HCT116 (cell line): ENCODE measurements around the gene TAF1D. TPM values are rescaled to one million over a fixed set of nuclear protein-coding genes. Genes with fewer than 3 reads are reported as not detected.

Experiments
- ATAC-seq: fragments of 200-7000 bp; cut with Tn5 transposase; 2 replicates; pipeline ENCODE4 v1.9.1; 2020; ENCODE audit warnings: mild to moderate bottlenecking, moderate library complexity
- BruUV-seq: library from RNA; stranded (reverse); fragments of 400-500 nt; replicated peaks from 2 replicates; lab custom pipeline; 2021; lab: Mats Ljungman, UMichigan
- CTCF ChIA-PET: fragments of 300-600 bp; sonication (Branson Sonifier 250); formaldehyde crosslinking; loops from one replicate; lab custom pipeline; 2021; ENCODE audit warnings: antibody characterized with exemption; lab: Charles Lee
- POLR2A ChIA-PET: fragments of 300-600, 350-600 bp; sonication (Branson Sonifier 250); formaldehyde crosslinking; loops from one replicate; lab custom pipeline; 2021; ENCODE audit warnings: antibody characterized with exemption; lab: Charles Lee
- RAD21 ChIA-PET, 2 experiments: fragments of 300-600 bp; sonication (Branson Sonifier 250); formaldehyde crosslinking; loops; one replicate each; lab custom pipeline; 2023; ENCODE audit warnings: low total read pairs in 2 of 2; ENCODE audit not compliant: uncharacterized antibody in 2 of 2, unreplicated experiment in 2 of 2, low non-redundant PET in 1 of 2; lab: Charles Lee
- DNase-seq: peaks from one replicate; pipeline ENCODE4 v3.0.0-alpha.2; 2010; ENCODE audit warnings: low read depth, low spot score
- H2AFZ ChIP-seq: fragments of 200-600 bp; shearing (Covaris generic), sonication (generic); 2 replicates; pipeline ENCODE4 v1.6.1; 2017; ENCODE audit warnings: low read depth, mixed run types, mixed read lengths, antibody characterized with exemption, low read length; ENCODE audit not compliant: poor library complexity, severe bottlenecking
- H3K27ac ChIP-seq: 2 replicates; pipeline ENCODE4 v1.5.1; 2012; ENCODE audit warnings: low read depth, low read length
- H3K27me3 ChIP-seq: fragments of 200-600 bp; sonication (generic); 2 replicates; pipeline ENCODE4 v1.6.1; 2016; ENCODE audit warnings: mixed run types, low read length, mixed read lengths; ENCODE audit not compliant: insufficient read depth
- H3K36me3 ChIP-seq, 2 experiments: fragments of 200-500 bp in 1 of 2; fragments of 200-600 bp in 1 of 2; sonication (Bioruptor generic) in 1 of 2; sonication (generic) in 1 of 2; 2 replicates each; pipeline versions ENCODE4 v1.5.1 to v1.6.1; 2014 to 2016; ENCODE audit warnings: low read length in 2 of 2, inconsistent platforms in 1 of 2, mixed read lengths in 1 of 2, mixed run types in 1 of 2; ENCODE audit not compliant: insufficient read depth in 2 of 2, control insufficient read depth in 1 of 2
- H3K4me1 ChIP-seq, 2 experiments: fragments of 200-600 bp in 1 of 2; sonication (generic) in 1 of 2; 2 replicates each; pipeline versions ENCODE4 v1.5.1 to v1.6.1; 2012 to 2017; ENCODE audit warnings: low read length in 2 of 2, inconsistent platforms in 1 of 2, mild to moderate bottlenecking in 1 of 2, mixed read lengths in 1 of 2, mixed run types in 1 of 2, moderate library complexity in 1 of 2; ENCODE audit not compliant: insufficient read depth in 2 of 2, control insufficient read depth in 1 of 2
- H3K4me2 ChIP-seq: fragments of 200-600 bp; sonication (generic); 2 replicates; pipeline ENCODE4 v1.6.1; 2017; ENCODE audit warnings: mixed run types, low read length, mixed read lengths
- H3K4me3 ChIP-seq, 2 experiments: fragments of 200-600 bp in 1 of 2; sonication (generic) in 1 of 2; replicated peaks in 1 of 2; 2 replicates each; pipeline ENCODE4 v1.5.1; 2011 to 2016; ENCODE audit warnings: low read length in 2 of 2, control low read depth in 1 of 2, low read depth in 1 of 2, mild to moderate bottlenecking in 1 of 2, mixed read lengths in 1 of 2, mixed run types in 1 of 2
- H3K79me2 ChIP-seq: fragments of 200-600 bp; sonication (generic); 2 replicates; pipeline ENCODE4 v1.6.1; 2017; ENCODE audit warnings: mild to moderate bottlenecking, mixed run types, low read length, moderate library complexity, mixed read lengths; ENCODE audit not compliant: insufficient read depth
- H3K9ac ChIP-seq: fragments of 200-600 bp; sonication (generic); 2 replicates; pipeline ENCODE4 v1.6.1; 2016; ENCODE audit warnings: low read length, mixed read lengths
- H3K9me2 ChIP-seq: fragments of 200-600 bp; sonication (generic), shearing (Covaris generic); 2 replicates; pipeline ENCODE4 v1.6.1; 2017; ENCODE audit warnings: mixed run types, mild to moderate bottlenecking, moderate library complexity; ENCODE audit not compliant: insufficient read depth
- H3K9me3 ChIP-seq, 2 experiments: fragments of 200-500 bp in 1 of 2; fragments of 200-600 bp in 1 of 2; sonication (Bioruptor generic) in 1 of 2; sonication (generic) in 1 of 2; 2 replicates each; pipeline ENCODE4 v1.6.1; 2014 to 2017; ENCODE audit warnings: low read length in 2 of 2, mixed read lengths in 2 of 2, inconsistent platforms in 1 of 2, low read depth in 1 of 2, mild to moderate bottlenecking in 1 of 2, mixed run types in 1 of 2, moderate library complexity in 1 of 2; ENCODE audit not compliant: control insufficient read depth in 1 of 2, insufficient read depth in 1 of 2
- H4K20me1 ChIP-seq: fragments of 200-600 bp; sonication (generic), shearing (Covaris generic); 2 replicates; pipeline ENCODE4 v1.6.1; 2017; ENCODE audit warnings: mixed run types, mild to moderate bottlenecking, moderate library complexity; ENCODE audit not compliant: insufficient read depth
- CBX3 ChIP-seq: IDR thresholded peaks from 2 replicates; pipeline ENCODE4 v1.6.1; 2012; ENCODE audit warnings: low read depth
- CEBPB ChIP-seq: IDR thresholded peaks from 2 replicates; pipeline ENCODE4 v1.6.1; 2012; ENCODE audit warnings: low read depth
- ELF1 ChIP-seq: IDR thresholded peaks from 2 replicates; pipeline ENCODE4 v1.6.1; 2012; ENCODE audit warnings: low read depth, borderline replicate concordance
- EZH2phosphoT487 ChIP-seq: fragments of 200-600 bp; IDR thresholded peaks from 2 replicates; pipeline ENCODE4 v1.6.1; 2018; ENCODE audit warnings: antibody characterized with exemption, borderline replicate concordance
- JUND ChIP-seq: IDR thresholded peaks from 2 replicates; pipeline ENCODE4 v1.6.1; 2012
- POLR2A ChIP-seq: IDR thresholded peaks from 2 replicates; pipeline ENCODE4 v1.7.0; 2011; ENCODE audit warnings: borderline replicate concordance; ENCODE audit not compliant: insufficient read depth, insufficient read length; ENCODE audit errors: extremely low read depth
- POLR2AphosphoS5 ChIP-seq: IDR thresholded peaks from 2 replicates; pipeline ENCODE4 v1.6.1; 2011; ENCODE audit warnings: mild to moderate bottlenecking, low read depth, low read length, moderate library complexity
- SIN3A ChIP-seq: IDR thresholded peaks from 2 replicates; pipeline ENCODE4 v1.6.1; 2012; ENCODE audit warnings: low read depth
- SP1 ChIP-seq: IDR thresholded peaks from 2 replicates; pipeline ENCODE4 v1.6.1; 2012; ENCODE audit warnings: low read depth
- TCF7L2 ChIP-seq: IDR thresholded peaks from 2 replicates; pipeline ENCODE4 v1.7.0; 2011; ENCODE audit warnings: borderline replicate concordance, inconsistent platforms; ENCODE audit not compliant: insufficient read depth, insufficient read length; ENCODE audit errors: extremely low read depth
- intact Hi-C: fragments of 100-400 bp; cut with micrococcal nuclease; formaldehyde crosslinking; loops from 2 replicates; pipeline ENCODE4 v1.10.0; 2022
- total RNA-seq: library from RNA; stranded (reverse); gene quantifications from one replicate; pipeline ENCODE4 v1.2.1, GENCODE V29; 2021; ENCODE audit not compliant: unreplicated experiment
- TF ChIP-seq, protein P1 (sequence below), 3 experiments: fragments of 200-600 bp in 1 of 3; sonication (generic) in 1 of 3; IDR thresholded peaks in 2 of 3; conservative IDR thresholded peaks in 1 of 3; 2 replicates each; pipeline ENCODE4 v1.5.1; 2012 to 2017; ENCODE audit warnings: low read depth in 2 of 3, low read length in 2 of 3, antibody characterized with exemption in 1 of 3, borderline replicate concordance in 1 of 3, control low read depth in 1 of 3, mild to moderate bottlenecking in 1 of 3, mixed read lengths in 1 of 3, mixed run types in 1 of 3, moderate library complexity in 1 of 3; ENCODE audit not compliant: insufficient read depth in 1 of 3
- TF ChIP-seq, protein P2 (sequence below): IDR thresholded peaks from 2 replicates; pipeline ENCODE4 v1.6.1; 2011; ENCODE audit warnings: mild to moderate bottlenecking, low read length, moderate library complexity; ENCODE audit not compliant: insufficient replicate concordance; ENCODE audit errors: extremely low read depth
- TF ChIP-seq, protein P3 (sequence below): IDR thresholded peaks from 2 replicates; pipeline ENCODE4 v1.6.1; 2012; ENCODE audit warnings: low read depth
- TF ChIP-seq, protein P4 (sequence below): IDR thresholded peaks from 2 replicates; pipeline ENCODE4 v1.6.1; 2012

TAF1D gene
- total RNA-seq, 1 experiment from 2014 or later: 267 TPM

DNA sequence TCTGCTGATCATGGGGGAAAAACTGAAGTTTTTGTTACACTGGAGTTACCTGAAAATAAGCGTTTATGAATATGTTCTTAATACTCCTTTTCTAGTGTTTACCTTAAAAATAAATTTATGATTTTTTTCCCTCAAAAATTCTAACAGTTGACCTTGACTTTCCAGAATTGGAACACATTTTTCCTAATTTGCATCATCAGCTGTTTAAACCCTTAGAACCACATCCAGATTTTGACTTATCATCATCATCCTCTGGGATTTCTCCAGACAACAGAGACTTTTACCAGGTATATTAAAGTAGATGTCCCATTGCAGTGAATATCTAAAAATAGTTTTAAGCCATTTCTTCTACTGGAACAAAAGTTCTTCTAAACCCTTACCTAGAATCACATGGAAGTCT, 17.2 kb downstream of the TAF1D start (continued):
- TF ChIP-seq, protein P1, sequence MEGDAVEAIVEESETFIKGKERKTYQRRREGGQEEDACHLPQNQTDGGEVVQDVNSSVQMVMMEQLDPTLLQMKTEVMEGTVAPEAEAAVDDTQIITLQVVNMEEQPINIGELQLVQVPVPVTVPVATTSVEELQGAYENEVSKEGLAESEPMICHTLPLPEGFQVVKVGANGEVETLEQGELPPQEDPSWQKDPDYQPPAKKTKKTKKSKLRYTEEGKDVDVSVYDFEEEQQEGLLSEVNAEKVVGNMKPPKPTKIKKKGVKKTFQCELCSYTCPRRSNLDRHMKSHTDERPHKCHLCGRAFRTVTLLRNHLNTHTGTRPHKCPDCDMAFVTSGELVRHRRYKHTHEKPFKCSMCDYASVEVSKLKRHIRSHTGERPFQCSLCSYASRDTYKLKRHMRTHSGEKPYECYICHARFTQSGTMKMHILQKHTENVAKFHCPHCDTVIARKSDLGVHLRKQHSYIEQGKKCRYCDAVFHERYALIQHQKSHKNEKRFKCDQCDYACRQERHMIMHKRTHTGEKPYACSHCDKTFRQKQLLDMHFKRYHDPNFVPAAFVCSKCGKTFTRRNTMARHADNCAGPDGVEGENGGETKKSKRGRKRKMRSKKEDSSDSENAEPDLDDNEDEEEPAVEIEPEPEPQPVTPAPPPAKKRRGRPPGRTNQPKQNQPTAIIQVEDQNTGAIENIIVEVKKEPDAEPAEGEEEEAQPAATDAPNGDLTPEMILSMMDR (IDR thresholded peaks at IDR 0.05 in 2 of 3, conservative IDR thresholded peaks at IDR 0.05 in 1 of 3; ENCODE audit: borderline replicate concordance in 1 of 3, insufficient read depth in 1 of 3, low read depth in 2 of 3, low read length in 2 of 3): no peak
- TF ChIP-seq CEBPB (no peak), TCF7L2 (no peak), SIN3A (no peak), JUND (no peak)
- TF ChIP-seq, protein P2, sequence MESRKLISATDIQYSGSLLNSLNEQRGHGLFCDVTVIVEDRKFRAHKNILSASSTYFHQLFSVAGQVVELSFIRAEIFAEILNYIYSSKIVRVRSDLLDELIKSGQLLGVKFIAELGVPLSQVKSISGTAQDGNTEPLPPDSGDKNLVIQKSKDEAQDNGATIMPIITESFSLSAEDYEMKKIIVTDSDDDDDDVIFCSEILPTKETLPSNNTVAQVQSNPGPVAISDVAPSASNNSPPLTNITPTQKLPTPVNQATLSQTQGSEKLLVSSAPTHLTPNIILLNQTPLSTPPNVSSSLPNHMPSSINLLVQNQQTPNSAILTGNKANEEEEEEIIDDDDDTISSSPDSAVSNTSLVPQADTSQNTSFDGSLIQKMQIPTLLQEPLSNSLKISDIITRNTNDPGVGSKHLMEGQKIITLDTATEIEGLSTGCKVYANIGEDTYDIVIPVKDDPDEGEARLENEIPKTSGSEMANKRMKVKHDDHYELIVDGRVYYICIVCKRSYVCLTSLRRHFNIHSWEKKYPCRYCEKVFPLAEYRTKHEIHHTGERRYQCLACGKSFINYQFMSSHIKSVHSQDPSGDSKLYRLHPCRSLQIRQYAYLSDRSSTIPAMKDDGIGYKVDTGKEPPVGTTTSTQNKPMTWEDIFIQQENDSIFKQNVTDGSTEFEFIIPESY: no peak

DNA sequence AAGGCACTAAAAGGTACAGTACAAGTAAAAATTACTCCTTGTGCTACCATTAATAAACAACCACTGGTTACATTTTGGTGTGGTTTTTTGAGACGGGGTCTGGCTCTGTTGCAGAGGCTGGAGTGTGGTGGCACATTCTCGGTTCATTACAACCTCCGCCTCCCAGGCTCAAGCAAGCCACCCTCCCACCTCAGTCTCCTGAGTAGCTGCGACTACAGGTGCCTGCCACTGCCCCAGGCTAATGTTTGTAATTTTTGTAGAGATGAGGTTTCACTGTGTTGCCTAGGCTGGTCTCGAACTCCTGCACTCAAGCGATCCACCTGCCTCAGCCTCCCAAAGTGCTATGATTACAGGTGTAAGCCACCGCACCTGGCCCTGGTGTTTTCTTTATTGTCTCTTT, 20.8 kb downstream of the TAF1D start:
- Histone ChIP-seq H3K27me3 (no peaks in the 10 kb centered on the region), H3K9ac (no peak overlapping the region), H4K20me1 (no peaks in the 10 kb centered on the region), H3K4me2 (no peak overlapping the region), H3K9me3 (no peaks in the 10 kb centered on the region), H3K79me2 (peaks cover 16% of the 10 kb centered on the region), H3K9me2 (no peaks in the 10 kb centered on the region), H3K36me3 (peaks cover 14 to 16% of the 10 kb centered on the region in 2 experiments), H3K27ac (no peak overlapping the region), H3K4me1 (no peaks in the 10 kb centered on the region), H3K4me3 (no peak overlapping the region), H2AFZ (no peak overlapping the region)
- RAD21 ChIA-PET: no interaction called here
- POLR2A ChIA-PET: no interaction called here
- no peak for ATAC-seq
- DNase-seq: no peak
- CTCF ChIA-PET: no interaction called here
- BruUV-seq: no TSS peak
- intact Hi-C loops: loop anchor here (10.0 kb wide), 1 partner anchor 486 kb away; no protein-coding TSS in a partner anchor
- TF ChIP-seq ELF1: no peak
- no peak for TF ChIP-seq POLR2A
- no peak for TF ChIP-seq TCF7L2
- no peak for TF ChIP-seq POLR2AphosphoS5
- TF ChIP-seq, protein P3, sequence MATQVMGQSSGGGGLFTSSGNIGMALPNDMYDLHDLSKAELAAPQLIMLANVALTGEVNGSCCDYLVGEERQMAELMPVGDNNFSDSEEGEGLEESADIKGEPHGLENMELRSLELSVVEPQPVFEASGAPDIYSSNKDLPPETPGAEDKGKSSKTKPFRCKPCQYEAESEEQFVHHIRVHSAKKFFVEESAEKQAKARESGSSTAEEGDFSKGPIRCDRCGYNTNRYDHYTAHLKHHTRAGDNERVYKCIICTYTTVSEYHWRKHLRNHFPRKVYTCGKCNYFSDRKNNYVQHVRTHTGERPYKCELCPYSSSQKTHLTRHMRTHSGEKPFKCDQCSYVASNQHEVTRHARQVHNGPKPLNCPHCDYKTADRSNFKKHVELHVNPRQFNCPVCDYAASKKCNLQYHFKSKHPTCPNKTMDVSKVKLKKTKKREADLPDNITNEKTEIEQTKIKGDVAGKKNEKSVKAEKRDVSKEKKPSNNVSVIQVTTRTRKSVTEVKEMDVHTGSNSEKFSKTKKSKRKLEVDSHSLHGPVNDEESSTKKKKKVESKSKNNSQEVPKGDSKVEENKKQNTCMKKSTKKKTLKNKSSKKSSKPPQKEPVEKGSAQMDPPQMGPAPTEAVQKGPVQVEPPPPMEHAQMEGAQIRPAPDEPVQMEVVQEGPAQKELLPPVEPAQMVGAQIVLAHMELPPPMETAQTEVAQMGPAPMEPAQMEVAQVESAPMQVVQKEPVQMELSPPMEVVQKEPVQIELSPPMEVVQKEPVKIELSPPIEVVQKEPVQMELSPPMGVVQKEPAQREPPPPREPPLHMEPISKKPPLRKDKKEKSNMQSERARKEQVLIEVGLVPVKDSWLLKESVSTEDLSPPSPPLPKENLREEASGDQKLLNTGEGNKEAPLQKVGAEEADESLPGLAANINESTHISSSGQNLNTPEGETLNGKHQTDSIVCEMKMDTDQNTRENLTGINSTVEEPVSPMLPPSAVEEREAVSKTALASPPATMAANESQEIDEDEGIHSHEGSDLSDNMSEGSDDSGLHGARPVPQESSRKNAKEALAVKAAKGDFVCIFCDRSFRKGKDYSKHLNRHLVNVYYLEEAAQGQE: no peak
- TF ChIP-seq EZH2phosphoT487: no peak
- TF ChIP-seq CEBPB: no peak
- TF ChIP-seq, protein P4, sequence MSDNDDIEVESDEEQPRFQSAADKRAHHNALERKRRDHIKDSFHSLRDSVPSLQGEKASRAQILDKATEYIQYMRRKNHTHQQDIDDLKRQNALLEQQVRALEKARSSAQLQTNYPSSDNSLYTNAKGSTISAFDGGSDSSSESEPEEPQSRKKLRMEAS: no peak
- TF ChIP-seq SP1: no peak
- no peak for TF ChIP-seq CBX3
- no peak for TF ChIP-seq SIN3A
- TF ChIP-seq, protein P1 (IDR thresholded peaks at IDR 0.05 in 2 of 3, conservative IDR thresholded peaks at IDR 0.05 in 1 of 3; ENCODE audit: borderline replicate concordance in 1 of 3, insufficient read depth in 1 of 3, low read depth in 2 of 3, low read length in 2 of 3): no peak
